Measurements from ENCODE around the gene SNORC. TPM values are rescaled to one million over a fixed set of nuclear protein-coding genes. Genes with fewer than 3 reads are reported as not detected.

The SNORC gene
- total and polyA plus RNA-seq, 9 of the 15 experiments (the other 6 are each of a cell fraction or from before 2014, with no cell fraction given): 0.14 to 2.5 (median 0.72) TPM; not detected in 2

DNA sequence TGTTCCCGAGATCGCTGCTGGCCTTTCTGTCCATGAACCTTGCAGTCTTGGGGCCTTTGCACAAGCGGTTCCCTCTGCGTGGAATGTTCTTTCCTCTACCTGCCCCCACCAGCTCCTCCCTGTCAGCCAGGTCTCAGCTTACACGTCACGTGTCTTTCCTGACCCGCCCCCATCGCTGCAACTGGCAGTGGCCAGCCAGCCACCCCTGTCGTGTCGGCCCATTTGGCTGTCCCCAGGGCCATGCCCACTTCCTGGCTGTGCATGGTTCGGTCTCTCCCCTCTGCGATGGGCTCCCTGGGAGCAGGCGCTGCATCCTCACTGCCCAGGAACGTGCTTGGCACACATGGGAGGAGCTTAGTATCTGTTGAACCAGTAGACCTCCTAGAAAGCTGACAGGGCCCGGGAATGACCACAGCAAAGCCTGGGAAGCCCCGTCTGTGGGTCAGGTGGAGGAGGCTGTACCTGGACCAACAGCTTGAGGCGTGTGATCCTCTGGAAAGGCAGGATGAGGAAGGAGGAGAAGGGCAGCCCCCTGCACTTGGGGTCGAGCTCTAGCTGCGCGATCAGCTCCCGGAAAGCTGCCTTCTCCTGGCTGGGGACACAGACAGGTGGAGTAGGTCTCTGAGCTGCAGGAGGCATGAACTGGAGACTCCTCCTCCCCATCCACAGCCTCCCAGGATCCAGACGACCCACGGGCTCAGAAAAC lies 21.0 kb downstream of the SNORC start (continued):
- TF ChIP-seq FOXM1 (IDR thresholded peaks at IDR 0.05; ENCODE audit: low read depth) (no peak), FOXM1 (CRISPR knock-in tag; IDR thresholded peaks at IDR 0.05; ENCODE audit: low read depth) (no peak), KLF13 (tag; IDR thresholded peaks at IDR 0.05; ENCODE audit: borderline replicate concordance, low read depth) (no peak), ZNF143 (CRISPR knock-in tag; IDR thresholded peaks at IDR 0.05) (no peak), CHCHD3 (CRISPR knock-in tag; IDR thresholded peaks at IDR 0.05) (no peak), TOE1 (IDR thresholded peaks at IDR 0.05; ENCODE audit: borderline replicate concordance) (peak; percentile 84), TOE1 (CRISPR knock-in tag; IDR thresholded peaks at IDR 0.05; ENCODE audit: borderline replicate concordance, low read depth) (no peak), PTTG1 (tag; IDR thresholded peaks at IDR 0.05; ENCODE audit: low read depth) (no peak), RB1 (IDR thresholded peaks at IDR 0.05; ENCODE audit: low read depth) (no peak), SMARCA4 (IDR thresholded peaks at IDR 0.05) (no peak), CBFA2T2 (conservative IDR thresholded peaks at IDR 0.05) (0 out of 2 replicates have a peak, but pooled peaks have one; percentile 19), MYNN (IDR thresholded peaks at IDR 0.05) (no peak), MYNN (CRISPR knock-in tag; IDR thresholded peaks at IDR 0.05) (no peak), ZNF830 (CRISPR knock-in tag; IDR thresholded peaks at IDR 0.05) (no peak), TARDBP (IDR thresholded peaks at IDR 0.05) (no peak), SAP30 (IDR thresholded peaks at IDR 0.05; ENCODE audit: borderline replicate concordance, insufficient read depth, low read depth, low read length, poor library complexity, severe bottlenecking) (no peak), NELFE (IDR thresholded peaks at IDR 0.05; ENCODE audit: insufficient read depth, insufficient read length) (no peak)
- TF ChIP-seq, protein P1, sequence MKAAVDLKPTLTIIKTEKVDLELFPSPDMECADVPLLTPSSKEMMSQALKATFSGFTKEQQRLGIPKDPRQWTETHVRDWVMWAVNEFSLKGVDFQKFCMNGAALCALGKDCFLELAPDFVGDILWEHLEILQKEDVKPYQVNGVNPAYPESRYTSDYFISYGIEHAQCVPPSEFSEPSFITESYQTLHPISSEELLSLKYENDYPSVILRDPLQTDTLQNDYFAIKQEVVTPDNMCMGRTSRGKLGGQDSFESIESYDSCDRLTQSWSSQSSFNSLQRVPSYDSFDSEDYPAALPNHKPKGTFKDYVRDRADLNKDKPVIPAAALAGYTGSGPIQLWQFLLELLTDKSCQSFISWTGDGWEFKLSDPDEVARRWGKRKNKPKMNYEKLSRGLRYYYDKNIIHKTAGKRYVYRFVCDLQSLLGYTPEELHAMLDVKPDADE (conservative IDR thresholded peaks at IDR 0.05; ENCODE audit: control insufficient read depth, low read depth, low read length): no peak
- TF ChIP-seq, protein P2, sequence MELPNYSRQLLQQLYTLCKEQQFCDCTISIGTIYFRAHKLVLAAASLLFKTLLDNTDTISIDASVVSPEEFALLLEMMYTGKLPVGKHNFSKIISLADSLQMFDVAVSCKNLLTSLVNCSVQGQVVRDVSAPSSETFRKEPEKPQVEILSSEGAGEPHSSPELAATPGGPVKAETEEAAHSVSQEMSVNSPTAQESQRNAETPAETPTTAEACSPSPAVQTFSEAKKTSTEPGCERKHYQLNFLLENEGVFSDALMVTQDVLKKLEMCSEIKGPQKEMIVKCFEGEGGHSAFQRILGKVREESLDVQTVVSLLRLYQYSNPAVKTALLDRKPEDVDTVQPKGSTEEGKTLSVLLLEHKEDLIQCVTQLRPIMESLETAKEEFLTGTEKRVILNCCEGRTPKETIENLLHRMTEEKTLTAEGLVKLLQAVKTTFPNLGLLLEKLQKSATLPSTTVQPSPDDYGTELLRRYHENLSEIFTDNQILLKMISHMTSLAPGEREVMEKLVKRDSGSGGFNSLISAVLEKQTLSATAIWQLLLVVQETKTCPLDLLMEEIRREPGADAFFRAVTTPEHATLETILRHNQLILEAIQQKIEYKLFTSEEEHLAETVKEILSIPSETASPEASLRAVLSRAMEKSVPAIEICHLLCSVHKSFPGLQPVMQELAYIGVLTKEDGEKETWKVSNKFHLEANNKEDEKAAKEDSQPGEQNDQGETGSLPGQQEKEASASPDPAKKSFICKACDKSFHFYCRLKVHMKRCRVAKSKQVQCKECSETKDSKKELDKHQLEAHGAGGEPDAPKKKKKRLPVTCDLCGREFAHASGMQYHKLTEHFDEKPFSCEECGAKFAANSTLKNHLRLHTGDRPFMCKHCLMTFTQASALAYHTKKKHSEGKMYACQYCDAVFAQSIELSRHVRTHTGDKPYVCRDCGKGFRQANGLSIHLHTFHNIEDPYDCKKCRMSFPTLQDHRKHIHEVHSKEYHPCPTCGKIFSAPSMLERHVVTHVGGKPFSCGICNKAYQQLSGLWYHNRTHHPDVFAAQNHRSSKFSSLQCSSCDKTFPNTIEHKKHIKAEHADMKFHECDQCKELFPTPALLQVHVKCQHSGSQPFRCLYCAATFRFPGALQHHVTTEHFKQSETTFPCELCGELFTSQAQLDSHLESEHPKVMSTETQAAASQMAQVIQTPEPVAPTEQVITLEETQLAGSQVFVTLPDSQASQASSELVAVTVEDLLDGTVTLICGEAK (IDR thresholded peaks at IDR 0.05): no peak
- TF ChIP-seq, protein P2 (CRISPR knock-in tag; IDR thresholded peaks at IDR 0.05): no peak
